Endothelial cell of umbilical vein (primary cell): Measurements from ENCODE around the gene PLXNA4. TPM values are rescaled to one million over a fixed set of nuclear protein-coding genes. Genes with fewer than 3 reads are reported as not detected.

Source experiments
- BruUV-seq: library from RNA; stranded (reverse); fragments of 400-500 nt; replicated peaks from 2 replicates; lab custom pipeline; 2021; lab: Mats Ljungman, UMichigan
- CTCF ChIA-PET: fragments of 300-600, 350-600 bp; sonication (Branson Sonifier 250); formaldehyde crosslinking; loops from one replicate; lab custom pipeline; 2021; ENCODE audit warnings: antibody characterized with exemption, inconsistent platforms; lab: Charles Lee
- POLR2A ChIA-PET: fragments of 300-600, 350-600 bp; sonication (Branson Sonifier 250); formaldehyde crosslinking; loops from one replicate; lab custom pipeline; 2021; ENCODE audit warnings: antibody characterized with exemption, inconsistent platforms; lab: Charles Lee
- DNase-seq: peaks from one replicate; pipeline ENCODE4 v3.0.0-alpha.2; 2011; ENCODE audit warnings: low read depth, low spot score
- FAIRE-seq: peaks from 2 replicates; lab custom pipeline; 2011; peaks lifted over from hg19 to GRCh38; lab: Jason Lieb, UNC
- H2AFZ ChIP-seq: 2 replicates; pipeline ENCODE4 v1.6.0; 2012; ENCODE audit warnings: low read depth, low read length, control low read depth, inconsistent platforms
- H3K27ac ChIP-seq: 2 replicates; pipeline ENCODE4 v1.5.1; 2011; ENCODE audit warnings: low read depth, mild to moderate bottlenecking, control low read depth, low read length, moderate library complexity; ENCODE audit not compliant: insufficient read depth
- H3K27me3 ChIP-seq, 2 experiments: 2 replicates each; pipeline versions ENCODE4 v1.6.0 to v1.6.1; 2011; ENCODE audit warnings: low read length in 2 of 2, mixed read lengths in 1 of 2; ENCODE audit not compliant: control insufficient read depth in 2 of 2, insufficient read depth in 2 of 2
- H3K36me3 ChIP-seq, 2 experiments: 2 replicates in 1 of 2; 3 replicates in 1 of 2; pipeline ENCODE4 v1.5.1; 2011; ENCODE audit warnings: low read length in 2 of 2, mild to moderate bottlenecking in 1 of 2, moderate library complexity in 1 of 2; ENCODE audit not compliant: control insufficient read depth in 2 of 2, insufficient read depth in 2 of 2; ENCODE audit errors: extremely low read depth in 1 of 2
- H3K4me1 ChIP-seq: 3 replicates; pipeline ENCODE4 v1.5.1; 2011; ENCODE audit warnings: mild to moderate bottlenecking, low read length; ENCODE audit not compliant: control insufficient read depth, insufficient read depth; ENCODE audit errors: extremely low read depth
- H3K4me2 ChIP-seq: 2 replicates; pipeline ENCODE4 v1.6.1; 2011; ENCODE audit warnings: low read length, control low read depth, mixed read lengths; ENCODE audit not compliant: insufficient read depth
- H3K4me3 ChIP-seq, 3 experiments: fragments of 200-600 bp in 1 of 3; sonication (generic), shearing (Covaris generic) in 1 of 3; replicated peaks in 1 of 3; 2 replicates each; pipeline ENCODE4 v1.5.1; 2011 to 2016; ENCODE audit warnings: control low read depth in 3 of 3, low read length in 3 of 3, mild to moderate bottlenecking in 2 of 3, inconsistent platforms in 1 of 3, low read depth in 1 of 3, moderate library complexity in 1 of 3; ENCODE audit not compliant: insufficient read depth in 1 of 3
- H3K79me2 ChIP-seq: 2 replicates; pipeline ENCODE4 v1.6.0; 2012; ENCODE audit warnings: low read length, inconsistent platforms; ENCODE audit not compliant: control insufficient read depth, insufficient read depth
- H3K9ac ChIP-seq: replicated peaks from 2 replicates; pipeline ENCODE3; 2011; ENCODE audit warnings: low read length, control low read depth; ENCODE audit not compliant: insufficient read depth; ENCODE audit errors: extremely low read depth
- H3K9me1 ChIP-seq: replicated peaks from 3 replicates; pipeline ENCODE4 v1.6.0; 2011; ENCODE audit warnings: mild to moderate bottlenecking, low read length; ENCODE audit not compliant: control insufficient read depth, insufficient read depth; ENCODE audit errors: extremely low read depth
- H3K9me3 ChIP-seq: replicated peaks from 2 replicates; pipeline ENCODE4 v1.5.1; 2012; ENCODE audit warnings: low read length, inconsistent platforms; ENCODE audit not compliant: control insufficient read depth, insufficient read depth
- H4K20me1 ChIP-seq: replicated peaks from 2 replicates; pipeline ENCODE3; 2011; ENCODE audit warnings: mild to moderate bottlenecking, low read length; ENCODE audit not compliant: control insufficient read depth, insufficient read depth; ENCODE audit errors: extremely low read depth
- CTCF ChIP-seq, 2 donors: IDR thresholded peaks; 1 replicate in 1 of 2; 2 replicates in 1 of 2; pipeline ENCODE4 v1.5.1; 2011; ENCODE audit warnings: low read length in 2 of 2, mild to moderate bottlenecking in 2 of 2, moderate library complexity in 2 of 2, control low read depth in 1 of 2, inconsistent platforms in 1 of 2, low read depth in 1 of 2; ENCODE audit not compliant: insufficient read depth in 1 of 2; ENCODE audit errors: extremely low read depth in 1 of 2
- EZH2 ChIP-seq: IDR thresholded peaks from 2 replicates; pipeline ENCODE4 v1.6.1; 2012; ENCODE audit warnings: borderline replicate concordance, low read depth, mild to moderate bottlenecking, moderate library complexity, low read length, inconsistent platforms; ENCODE audit not compliant: severe bottlenecking
- FOS ChIP-seq: IDR thresholded peaks from 2 replicates; pipeline ENCODE4 v1.6.1; 2011; ENCODE audit warnings: mild to moderate bottlenecking, low read length, moderate library complexity, borderline replicate concordance; ENCODE audit not compliant: insufficient read depth
- GATA2 ChIP-seq: IDR thresholded peaks from 2 replicates; pipeline ENCODE4 v1.7.0; 2011; ENCODE audit warnings: low read depth, mild to moderate bottlenecking, moderate library complexity, mixed read lengths, low read length; ENCODE audit not compliant: insufficient read length, insufficient read depth
- JUN ChIP-seq: IDR thresholded peaks from 2 replicates; pipeline ENCODE4 v1.6.1; 2011; ENCODE audit warnings: borderline replicate concordance, low read depth; ENCODE audit not compliant: insufficient read length, insufficient read depth
- MAX ChIP-seq: IDR thresholded peaks from 2 replicates; pipeline ENCODE4 v1.6.1; 2011; ENCODE audit not compliant: insufficient read depth, insufficient read length
- MYC ChIP-seq: IDR thresholded peaks from one replicate; pipeline ENCODE4 v1.6.1; 2011; ENCODE audit warnings: mild to moderate bottlenecking, low read depth, low read length
- POLR2A ChIP-seq: IDR thresholded peaks from 2 replicates; pipeline ENCODE4 v1.6.1; 2012; ENCODE audit warnings: low read depth, mild to moderate bottlenecking, control low read depth, low read length
- dilution Hi-C: fragments of 300-500 bp; cut with MboI; formaldehyde crosslinking; loops from one replicate; pipeline ENCODE4 v1.15.0; 2019; ENCODE audit warnings: low sequenced_read_pairs; ENCODE audit not compliant: extremely low pct_ligation_motif_present
- intact Hi-C: fragments of 100-400 bp; cut with micrococcal nuclease; formaldehyde crosslinking; loops from one replicate; pipeline ENCODE4 v1.10.0; 2022
- polyA plus RNA-seq, 4 experiments: library from polyadenylated mRNA; depleted of rRNA in 3 of 4; stranded (reverse) in 3 of 4; unstranded in 1 of 4; fragments of >200 nt; gene quantifications; 2 replicates each; pipeline versions ENCODE4 v1.2.1 to v1.2.3, GENCODE V29; 2011 to 2012; ENCODE audit warnings: missing spikeins in 1 of 4
- total RNA-seq: library from RNA; stranded (reverse); gene quantifications from 2 replicates; pipeline ENCODE4 v1.2.3, GENCODE V29; 2021

PLXNA4 gene
- total and polyA plus RNA-seq, 2 donors (not counting 3 experiments of a cell fraction or from before 2014, with no cell fraction given) = 12.1 to 20.4 TPM

- CTCF ChIA-PET = no interaction called here
- no TSS peak for BruUV-seq
- H2AFZ ChIP-seq = no peak overlapping the region
- no peaks in the 10 kb centered on the region for H3K9me1 ChIP-seq
- DNase-seq (no peak), FAIRE-seq (no peak)
- no peak overlapping the region for H3K4me3 ChIP-seq
- H3K9ac ChIP-seq = no peak overlapping the region
- dilution Hi-C loops = no loop called here
- H3K27ac ChIP-seq = no peak overlapping the region
- intact Hi-C loops = no loop called here
- H3K4me1 ChIP-seq = no peaks in the 10 kb centered on the region
- no peak overlapping the region for H3K4me2 ChIP-seq
- H3K27me3 ChIP-seq = no peaks in the 10 kb centered on the region
- H4K20me1 ChIP-seq = no peaks in the 10 kb centered on the region
- no peaks in the 10 kb centered on the region for H3K9me3 ChIP-seq
- H3K36me3 ChIP-seq = no peaks in the 10 kb centered on the region
- no peak for TF ChIP-seq POLR2A
- no peak for TF ChIP-seq GATA2
- no peak for TF ChIP-seq EZH2
- no peak for TF ChIP-seq FOS
- no peak for TF ChIP-seq MYC
- TF ChIP-seq JUN = no peak
- no peak for TF ChIP-seq MAX
- no peaks in the 10 kb centered on the region for H3K79me2 ChIP-seq
- POLR2A ChIA-PET = no interaction called here
These were observed 458.6 kb downstream of the PLXNA4 start for GRCh38 chr7:132117636-132118035.

- TF ChIP-seq MYC (no peak), CTCF (IDR thresholded peaks at IDR 0.05; ENCODE audit: extremely low read depth in 1 of 2, insufficient read depth in 1 of 2, low read depth in 1 of 2, low read length in 2 of 2) (no peak), JUN (peak; percentile 14), FOS (peak; percentile 35)
- Histone ChIP-seq H4K20me1 (no peaks in the 10 kb centered on the region), H3K27me3 (no peaks in the 10 kb centered on the region), H3K4me3 (no peak overlapping the region), H3K4me2 (no peak overlapping the region), H3K9me1 (no peaks in the 10 kb centered on the region), H3K4me1 (no peaks in the 10 kb centered on the region), H3K9me3 (no peaks in the 10 kb centered on the region), H3K9ac (no peak overlapping the region), H3K79me2 (no peaks in the 10 kb centered on the region), H2AFZ (no peak overlapping the region), H3K36me3 (no peaks in the 10 kb centered on the region), H3K27ac (no peak overlapping the region)
- FAIRE-seq = no peak
- CTCF ChIA-PET = interaction anchor here (0.8 kb wide), 1 partner anchor 28 kb away, joined by 3 read pairs; no protein-coding TSS in a partner anchor
- no TSS peak for BruUV-seq
- POLR2A ChIA-PET = no interaction called here
- DNase-seq = no peak
- intact Hi-C loops = no loop called here
- dilution Hi-C loops = no loop called here
These were observed 459.1 kb downstream of the PLXNA4 start for GRCh38 chr7:132117181-132117580.
